Measurements from ENCODE around the gene UNC5C. TPM values are rescaled to one million over a fixed set of nuclear protein-coding genes. Genes with fewer than 3 reads are reported as not detected.

Gene UNC5C
- total and polyA plus RNA-seq, 10 of the 15 experiments (the other 5 are each of a cell fraction or from before 2014, with no cell fraction given): 0.02 to 2.0 (median 0.15) TPM; not detected in 1

DNA sequence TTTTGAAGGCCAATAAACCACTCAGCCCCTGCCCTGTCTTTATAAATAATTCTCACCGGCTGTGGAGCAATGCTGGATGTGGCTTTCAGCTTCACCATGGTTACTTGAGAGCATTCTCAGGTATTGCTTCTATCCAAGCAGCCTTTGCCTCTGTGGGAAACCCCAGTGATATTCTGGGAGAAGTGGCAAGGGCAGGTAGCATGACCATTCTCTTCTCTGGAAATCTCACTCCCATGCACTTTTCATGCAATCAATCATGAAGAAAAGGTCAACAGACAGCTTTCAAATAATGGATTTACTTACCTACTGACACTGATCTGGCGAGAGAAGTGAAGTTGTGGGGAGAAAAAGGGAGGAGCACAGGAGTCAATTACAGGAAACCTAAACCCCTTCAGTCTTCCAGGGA is 49.5 kb downstream of the UNC5C start:
- Histone ChIP-seq H2AFZ (ENCODE audit: control insufficient read depth, low read depth, low read length) (no peak overlapping the region), H3K4me3 (no peak overlapping the region), H3K79me2 (ENCODE audit: control insufficient read depth, insufficient read depth, low read length) (no peaks in the 10 kb centered on the region), H3K36me3 (ENCODE audit: control insufficient read depth in 2 of 2, insufficient read depth in 2 of 2, low read length in 1 of 2) (no peaks in the 10 kb centered on the region), H3K4me1 (ENCODE audit: control insufficient read depth, insufficient read depth, low read length) (no peaks in the 10 kb centered on the region), H3K27ac (ENCODE audit: control insufficient read depth, insufficient read depth) (no peak overlapping the region), H3K9me3 (replicated peaks; ENCODE audit: control insufficient read depth, insufficient read depth, low read length) (no peaks in the 10 kb centered on the region), H4K20me1 (ENCODE audit: control insufficient read depth, insufficient read depth) (no peaks in the 10 kb centered on the region), H3K9ac (ENCODE audit: control insufficient read depth, insufficient read depth, low read length) (no peak overlapping the region), H3K4me2 (ENCODE audit: control insufficient read depth, insufficient read depth) (no peak overlapping the region), H3K27me3 (replicated peaks in 1 of 2; ENCODE audit: control insufficient read depth in 2 of 2, insufficient read depth in 2 of 2, low read length in 1 of 2) (no peaks in the 10 kb centered on the region)
- ATAC-seq (no peak), FAIRE-seq (no peak), DNase-seq (ENCODE audit: low read depth, low spot score) (no peak)
- intact Hi-C loops (cut with micrococcal nuclease; ENCODE audit: unreplicated experiment): no loop called here
- ChIA-PET CTCF (interaction anchor here (4.5 kb wide), 1 partner anchor 11 kb away, joined by 25 read pairs; no protein-coding TSS in a partner anchor), POLR2A (no interaction called here), SMC1A (ENCODE audit: uncharacterized antibody, unreplicated experiment) (interaction anchor here (1.2 kb wide), 1 partner anchor 43 kb away, joined by 3 read pairs; no protein-coding TSS in a partner anchor), RAD21 (ENCODE audit: unreplicated experiment) (no interaction called here)
- in situ Hi-C loops (cut with MboI): no loop called here
- 28% methylated on average over 2 of the region's 2 CpGs for WGBS (ENCODE audit: insufficient coverage, insufficient replicate concordance, low lambda C conversion rate, missing lambda C conversion rate)
- BruUV-seq (replicated peaks): no TSS peak
- TF ChIP-seq POLR2AphosphoS5 (IDR thresholded peaks at IDR 0.05; ENCODE audit: low read length) (no peak), IKZF1 (conservative IDR thresholded peaks at IDR 0.05) (no peak), CBX5 (IDR thresholded peaks at IDR 0.05; ENCODE audit: low read depth) (no peak), NR2C2 (IDR thresholded peaks at IDR 0.05; ENCODE audit: borderline replicate concordance, control insufficient read depth, insufficient read length, low read depth) (no peak), KDM1A (IDR thresholded peaks at IDR 0.05; ENCODE audit: borderline replicate concordance) (no peak), NFYA (IDR thresholded peaks at IDR 0.05; ENCODE audit: borderline replicate concordance, low read depth, low read length) (no peak), BMI1 (IDR thresholded peaks at IDR 0.05; ENCODE audit: borderline replicate concordance) (no peak), TARDBP (IDR thresholded peaks at IDR 0.05; ENCODE audit: borderline replicate concordance) (no peak), MYC (IDR thresholded peaks at IDR 0.05; ENCODE audit: insufficient read depth, insufficient read length, insufficient replicate concordance, low read length, severe bottlenecking) (no peak), NR2F1 (conservative IDR thresholded peaks at IDR 0.05) (no peak), PML (IDR thresholded peaks at IDR 0.05; ENCODE audit: low read length) (no peak)
- TF ChIP-seq, protein P1, sequence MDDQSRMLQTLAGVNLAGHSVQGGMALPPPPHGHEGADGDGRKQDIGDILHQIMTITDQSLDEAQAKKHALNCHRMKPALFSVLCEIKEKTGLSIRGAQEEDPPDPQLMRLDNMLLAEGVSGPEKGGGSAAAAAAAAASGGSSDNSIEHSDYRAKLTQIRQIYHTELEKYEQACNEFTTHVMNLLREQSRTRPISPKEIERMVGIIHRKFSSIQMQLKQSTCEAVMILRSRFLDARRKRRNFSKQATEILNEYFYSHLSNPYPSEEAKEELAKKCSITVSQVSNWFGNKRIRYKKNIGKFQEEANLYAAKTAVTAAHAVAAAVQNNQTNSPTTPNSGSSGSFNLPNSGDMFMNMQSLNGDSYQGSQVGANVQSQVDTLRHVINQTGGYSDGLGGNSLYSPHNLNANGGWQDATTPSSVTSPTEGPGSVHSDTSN (IDR thresholded peaks at IDR 0.05; ENCODE audit: insufficient replicate concordance, low read depth, low read length): no peak
- TF ChIP-seq, protein P2, sequence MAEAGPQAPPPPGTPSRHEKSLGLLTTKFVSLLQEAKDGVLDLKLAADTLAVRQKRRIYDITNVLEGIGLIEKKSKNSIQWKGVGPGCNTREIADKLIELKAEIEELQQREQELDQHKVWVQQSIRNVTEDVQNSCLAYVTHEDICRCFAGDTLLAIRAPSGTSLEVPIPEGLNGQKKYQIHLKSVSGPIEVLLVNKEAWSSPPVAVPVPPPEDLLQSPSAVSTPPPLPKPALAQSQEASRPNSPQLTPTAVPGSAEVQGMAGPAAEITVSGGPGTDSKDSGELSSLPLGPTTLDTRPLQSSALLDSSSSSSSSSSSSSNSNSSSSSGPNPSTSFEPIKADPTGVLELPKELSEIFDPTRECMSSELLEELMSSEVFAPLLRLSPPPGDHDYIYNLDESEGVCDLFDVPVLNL (IDR thresholded peaks at IDR 0.05; ENCODE audit: low read depth, low read length): no peak
- TF ChIP-seq, protein P3, sequence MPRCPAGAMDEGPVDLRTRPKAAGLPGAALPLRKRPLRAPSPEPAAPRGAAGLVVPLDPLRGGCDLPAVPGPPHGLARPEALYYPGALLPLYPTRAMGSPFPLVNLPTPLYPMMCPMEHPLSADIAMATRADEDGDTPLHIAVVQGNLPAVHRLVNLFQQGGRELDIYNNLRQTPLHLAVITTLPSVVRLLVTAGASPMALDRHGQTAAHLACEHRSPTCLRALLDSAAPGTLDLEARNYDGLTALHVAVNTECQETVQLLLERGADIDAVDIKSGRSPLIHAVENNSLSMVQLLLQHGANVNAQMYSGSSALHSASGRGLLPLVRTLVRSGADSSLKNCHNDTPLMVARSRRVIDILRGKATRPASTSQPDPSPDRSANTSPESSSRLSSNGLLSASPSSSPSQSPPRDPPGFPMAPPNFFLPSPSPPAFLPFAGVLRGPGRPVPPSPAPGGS (IDR thresholded peaks at IDR 0.05; ENCODE audit: borderline replicate concordance, insufficient read depth, low read depth, low read length, poor library complexity, severe bottlenecking): no peak
- TF ChIP-seq, protein P4, sequence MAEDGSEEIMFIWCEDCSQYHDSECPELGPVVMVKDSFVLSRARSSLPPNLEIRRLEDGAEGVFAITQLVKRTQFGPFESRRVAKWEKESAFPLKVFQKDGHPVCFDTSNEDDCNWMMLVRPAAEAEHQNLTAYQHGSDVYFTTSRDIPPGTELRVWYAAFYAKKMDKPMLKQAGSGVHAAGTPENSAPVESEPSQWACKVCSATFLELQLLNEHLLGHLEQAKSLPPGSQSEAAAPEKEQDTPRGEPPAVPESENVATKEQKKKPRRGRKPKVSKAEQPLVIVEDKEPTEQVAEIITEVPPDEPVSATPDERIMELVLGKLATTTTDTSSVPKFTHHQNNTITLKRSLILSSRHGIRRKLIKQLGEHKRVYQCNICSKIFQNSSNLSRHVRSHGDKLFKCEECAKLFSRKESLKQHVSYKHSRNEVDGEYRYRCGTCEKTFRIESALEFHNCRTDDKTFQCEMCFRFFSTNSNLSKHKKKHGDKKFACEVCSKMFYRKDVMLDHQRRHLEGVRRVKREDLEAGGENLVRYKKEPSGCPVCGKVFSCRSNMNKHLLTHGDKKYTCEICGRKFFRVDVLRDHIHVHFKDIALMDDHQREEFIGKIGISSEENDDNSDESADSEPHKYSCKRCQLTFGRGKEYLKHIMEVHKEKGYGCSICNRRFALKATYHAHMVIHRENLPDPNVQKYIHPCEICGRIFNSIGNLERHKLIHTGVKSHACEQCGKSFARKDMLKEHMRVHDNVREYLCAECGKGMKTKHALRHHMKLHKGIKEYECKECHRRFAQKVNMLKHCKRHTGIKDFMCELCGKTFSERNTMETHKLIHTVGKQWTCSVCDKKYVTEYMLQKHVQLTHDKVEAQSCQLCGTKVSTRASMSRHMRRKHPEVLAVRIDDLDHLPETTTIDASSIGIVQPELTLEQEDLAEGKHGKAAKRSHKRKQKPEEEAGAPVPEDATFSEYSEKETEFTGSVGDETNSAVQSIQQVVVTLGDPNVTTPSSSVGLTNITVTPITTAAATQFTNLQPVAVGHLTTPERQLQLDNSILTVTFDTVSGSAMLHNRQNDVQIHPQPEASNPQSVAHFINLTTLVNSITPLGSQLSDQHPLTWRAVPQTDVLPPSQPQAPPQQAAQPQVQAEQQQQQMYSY (CRISPR knock-in tag; IDR thresholded peaks at IDR 0.05): no peak

All from GM12878 (cell line).